WTC11 (cell line): ENCODE measurements around the gene CLECL1. TPM values are rescaled to one million over a fixed set of nuclear protein-coding genes. Genes with fewer than 3 reads are reported as not detected.
"Not testable (repeated sequence)": the region's sequence is repeated elsewhere in the genome, so short reads cannot be mapped to it uniquely, and the experiment has no call there.

Experiments used
- ATAC-seq: fragments of 200-7000 bp; cut with Tn5 transposase; 2 replicates; pipeline ENCODE4 v1.10.0; 2021; ENCODE audit warnings: mild to moderate bottlenecking, moderate library complexity
- CTCF ChIA-PET: fragments of 300-600 bp; sonication (Branson Sonifier 250); formaldehyde crosslinking; loops from one replicate; lab custom pipeline; 2021; ENCODE audit warnings: antibody characterized with exemption; lab: Charles Lee
- POLR2A ChIA-PET: fragments of 350-600 bp; sonication (Branson Sonifier 250); formaldehyde crosslinking; loops from one replicate; lab custom pipeline; 2021; ENCODE audit warnings: antibody characterized with exemption; lab: Charles Lee
- DNase-seq: peaks from one replicate; pipeline ENCODE4 v3.0.0; 2021; ENCODE audit warnings: low spot score
- H3K27ac Mint-ChIP-seq: 2 replicates; pipeline ENCODE4 v1.8.0; 2021; ENCODE audit warnings: mixed read lengths
- H3K27me3 Mint-ChIP-seq: 2 replicates; pipeline ENCODE4 v1.8.0; 2021; ENCODE audit warnings: low read depth, mild to moderate bottlenecking, moderate library complexity, mixed read lengths
- H3K36me3 Mint-ChIP-seq: 2 replicates; pipeline ENCODE4 v1.8.0; 2021; ENCODE audit warnings: mixed read lengths
- H3K4me1 Mint-ChIP-seq: 2 replicates; pipeline ENCODE4 v1.8.0; 2022; ENCODE audit warnings: mixed read lengths
- H3K4me3 Mint-ChIP-seq: 2 replicates; pipeline ENCODE4 v1.8.0; 2021; ENCODE audit warnings: mild to moderate bottlenecking, moderate library complexity, mixed read lengths
- H3K9me3 Mint-ChIP-seq: 2 replicates; pipeline ENCODE4 v1.8.0; 2021; ENCODE audit warnings: mixed read lengths
- AFF4 ChIP-seq: sonication (generic); formaldehyde crosslinking; IDR thresholded peaks from 2 replicates; pipeline ENCODE4 v1.8.1; 2023; ENCODE audit warnings: mild to moderate bottlenecking, missing genetic modification reagents, borderline replicate concordance
- ARID4B ChIP-seq: sonication (generic); formaldehyde crosslinking; IDR thresholded peaks from 2 replicates; pipeline ENCODE4 v1.8.0; 2023; ENCODE audit warnings: missing genetic modification reagents, mild to moderate bottlenecking, borderline replicate concordance
- CREB1 ChIP-seq: sonication (generic); formaldehyde crosslinking; IDR thresholded peaks from 2 replicates; pipeline ENCODE4 v1.8.0; 2023; ENCODE audit warnings: mild to moderate bottlenecking, missing genetic modification reagents
- ETV6 ChIP-seq: sonication (generic); formaldehyde crosslinking; IDR thresholded peaks from 2 replicates; pipeline ENCODE4 v1.8.1; 2022; ENCODE audit warnings: mild to moderate bottlenecking, missing genetic modification reagents
- FOXK1 ChIP-seq: sonication (generic); formaldehyde crosslinking; IDR thresholded peaks from 2 replicates; pipeline ENCODE4 v1.8.0; 2022; ENCODE audit warnings: mild to moderate bottlenecking, moderate library complexity, missing genetic modification reagents
- GABPB1 ChIP-seq: sonication (generic); formaldehyde crosslinking; IDR thresholded peaks from 2 replicates; pipeline ENCODE4 v1.8.1; 2023; ENCODE audit warnings: mild to moderate bottlenecking, missing genetic modification reagents
- GTF2I ChIP-seq: fragments of 250-450 bp; sonication (Bioruptor Pico); conservative IDR thresholded peaks from 2 replicates; pipeline ENCODE4 v1.4.0; 2021; ENCODE audit warnings: mild to moderate bottlenecking
- MAX ChIP-seq: sonication (generic); formaldehyde crosslinking; IDR thresholded peaks from 2 replicates; pipeline ENCODE4 v1.8.0; 2022; ENCODE audit warnings: mild to moderate bottlenecking, missing genetic modification reagents
- NR2C2 ChIP-seq: sonication (generic); formaldehyde crosslinking; IDR thresholded peaks from 2 replicates; pipeline ENCODE4 v1.8.0; 2022; ENCODE audit warnings: mild to moderate bottlenecking, missing genetic modification reagents
- PRDM15 ChIP-seq: sonication (generic); formaldehyde crosslinking; IDR thresholded peaks from 2 replicates; pipeline ENCODE4 v1.8.0; 2022; ENCODE audit warnings: missing genetic modification reagents
- RELA ChIP-seq: sonication (generic); formaldehyde crosslinking; IDR thresholded peaks from 2 replicates; pipeline ENCODE4 v1.8.1; 2022; ENCODE audit warnings: missing genetic modification reagents, mild to moderate bottlenecking, borderline replicate concordance
- STAT6 ChIP-seq: sonication (generic); formaldehyde crosslinking; conservative IDR thresholded peaks from 2 replicates; pipeline ENCODE4 v1.8.1; 2023; ENCODE audit warnings: mild to moderate bottlenecking, low read depth, missing genetic modification reagents, moderate library complexity
- TCF7 ChIP-seq: sonication (generic); formaldehyde crosslinking; IDR thresholded peaks from 2 replicates; pipeline ENCODE4 v1.8.0; 2022; ENCODE audit warnings: mild to moderate bottlenecking, low read depth, missing genetic modification reagents, moderate library complexity
- total RNA-seq: library from RNA; stranded (reverse); gene quantifications from 3 replicates; pipeline ENCODE4 v1.2.3, GENCODE V29; 2021

CLECL1 gene
- total RNA-seq, 1 experiment from 2014 or later, result not detected

GRCh38 chr12:9717070-9717925 lies 15.6 kb downstream of the CLECL1 start:
- TF ChIP-seq FOXK1 (CRISPR knock-in tag) (no peak), RELA (CRISPR knock-in tag) (no peak), GTF2I (CRISPR knock-in tag) (no peak), NR2C2 (CRISPR knock-in tag) (no peak), MAX (CRISPR knock-in tag) (no peak), CREB1 (no peak), AFF4 (CRISPR knock-in tag) (no peak)
- CTCF ChIA-PET, result interaction anchor here (0.5 to 2.0 kb wide), 3 partner anchors 9 to 1014 kb away, joined by 3 to 11 read pairs (median 3); no protein-coding TSS in a partner anchor
- no peak overlapping the region for H3K27ac Mint-ChIP-seq
- ATAC-seq, result no peak
- H3K4me3 Mint-ChIP-seq, result no peak overlapping the region
- POLR2A ChIA-PET, result no interaction called here
- H3K4me1 Mint-ChIP-seq, result no peaks in the 10 kb centered on the region
- no peaks in the 10 kb centered on the region for H3K36me3 Mint-ChIP-seq
- no peak for DNase-seq
- no peaks in the 10 kb centered on the region for H3K9me3 Mint-ChIP-seq
- H3K27me3 Mint-ChIP-seq, result no peaks in the 10 kb centered on the region; the same call in 1 of the 2 replicates

- ATAC-seq, CTCF ChIA-PET, H3K9me3 Mint-ChIP-seq, H3K4me3 Mint-ChIP-seq, POLR2A ChIA-PET, DNase-seq, H3K4me1 Mint-ChIP-seq, H3K27ac Mint-ChIP-seq, H3K36me3 Mint-ChIP-seq, H3K27me3 Mint-ChIP-seq: not testable (repeated sequence)
Measured at GRCh38 chr12:9713032-9713558, 19.8 kb downstream of the CLECL1 start.

- no peaks in the 10 kb centered on the region for H3K36me3 Mint-ChIP-seq
- ChIA-PET CTCF (interaction anchor here (0.6 to 1.1 kb wide), 4 partner anchors 31 to 638 kb away, joined by 3 read pairs; no protein-coding TSS in a partner anchor), POLR2A (no interaction called here)
- no peaks in the 10 kb centered on the region; the same call in 1 of the 2 replicates for H3K27me3 Mint-ChIP-seq
- no peak overlapping the region for H3K27ac Mint-ChIP-seq
- DNase-seq (no peak), ATAC-seq (peak; percentile 52)
- no peaks in the 10 kb centered on the region for H3K9me3 Mint-ChIP-seq
- peaks cover 14% of the 10 kb centered on the region for H3K4me1 Mint-ChIP-seq
- H3K4me3 Mint-ChIP-seq, result no peak overlapping the region
- no peak for TF ChIP-seq GABPB1 (CRISPR knock-in tag)
- no peak for TF ChIP-seq STAT6 (CRISPR knock-in tag)
- TF ChIP-seq ETV6 (CRISPR knock-in tag), result no peak
- TF ChIP-seq NR2C2 (CRISPR knock-in tag), result no peak
- TF ChIP-seq TCF7 (CRISPR knock-in tag), result no peak
- no peak for TF ChIP-seq PRDM15 (CRISPR knock-in tag)
- no peak for TF ChIP-seq ARID4B
Measured at GRCh38 chr12:9711664-9712063, 21.2 kb downstream of the CLECL1 start.
